HG03460 (cell line): ENCODE measurements around the gene DCXR.

ENCODE experiments used
- ATAC-seq: cut with Tn5 transposase; IDR thresholded peaks from one replicate; pipeline ENCODE4 v1.9.1; 2021; ENCODE audit not compliant: unreplicated experiment

DCXR gene

DNA sequence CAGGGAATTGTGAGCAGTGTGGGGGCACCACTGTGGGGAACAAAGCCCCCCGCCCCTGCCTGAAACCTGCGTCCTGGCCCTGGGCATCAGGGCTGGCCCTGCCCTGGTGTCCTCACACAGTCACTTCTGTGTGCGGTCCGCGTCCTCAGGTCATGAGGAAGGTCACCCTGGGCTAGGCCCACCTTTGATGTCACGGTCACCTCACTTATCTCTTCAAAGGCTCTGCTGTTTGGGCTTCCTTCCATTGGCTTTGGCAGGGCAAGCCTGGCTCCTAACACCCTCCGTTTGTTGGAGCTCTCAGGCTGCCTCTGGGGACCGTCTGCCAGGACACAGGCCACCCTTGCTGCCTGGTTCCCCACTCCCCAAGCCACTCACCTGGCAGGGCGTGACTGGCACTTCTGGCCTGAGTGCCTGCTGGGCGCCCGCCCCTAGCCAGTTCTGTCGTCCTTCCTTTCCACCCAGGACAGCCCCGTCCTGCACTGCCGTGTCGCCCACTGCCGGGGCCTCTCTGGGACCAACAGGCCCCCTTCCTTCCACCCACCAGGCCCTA, 23.6 kb downstream of the DCXR start:
- ATAC-seq = no peak

- ATAC-seq = no peak
These were observed 24.2 kb downstream of the DCXR start for GRCh38 chr17:82013341-82013740.

DNA sequence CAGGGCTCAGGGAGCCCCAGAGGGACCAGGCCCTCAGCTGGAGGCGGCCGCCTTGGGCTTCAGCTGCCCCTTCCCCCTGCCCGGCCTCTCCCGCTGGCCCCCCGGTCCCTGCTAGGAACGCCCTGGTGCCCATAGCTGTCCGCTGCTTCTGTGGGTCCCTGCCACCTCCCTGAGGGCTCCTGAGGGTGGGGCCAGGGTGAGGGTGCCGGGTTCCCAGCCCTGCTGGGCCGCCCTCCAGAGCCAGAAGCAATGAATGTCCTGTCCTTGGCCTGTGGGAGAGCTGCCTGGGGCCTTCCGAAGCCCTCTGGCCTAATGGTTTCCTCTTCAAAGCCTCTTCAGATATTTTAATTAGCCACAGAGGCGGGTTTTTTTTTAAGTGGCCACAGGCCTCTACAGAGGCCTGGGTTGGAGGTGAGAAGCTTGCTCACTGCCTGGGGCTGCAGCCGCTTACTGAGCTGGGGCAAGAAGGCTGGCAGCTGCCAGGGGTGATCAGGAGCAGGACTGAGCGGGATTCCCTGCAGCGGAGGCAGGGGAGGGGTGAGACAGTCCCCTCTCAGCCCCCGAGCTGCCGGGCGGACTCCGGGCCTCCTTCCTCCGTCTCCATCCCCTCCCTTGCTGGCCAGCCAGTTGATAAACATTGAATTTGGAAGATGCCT, 24.7 kb downstream of the DCXR start:
- ATAC-seq = no peak

- no peak for ATAC-seq
These were observed 25.2 kb downstream of the DCXR start for GRCh38 chr17:82012261-82012639.

GRCh38 chr17:82011617-82012187, 25.8 kb downstream of the DCXR start:
- ATAC-seq = no peak

GRCh38 chr17:82010575-82011525, 26.6 kb downstream of the DCXR start:
- no peak for ATAC-seq

DNA sequence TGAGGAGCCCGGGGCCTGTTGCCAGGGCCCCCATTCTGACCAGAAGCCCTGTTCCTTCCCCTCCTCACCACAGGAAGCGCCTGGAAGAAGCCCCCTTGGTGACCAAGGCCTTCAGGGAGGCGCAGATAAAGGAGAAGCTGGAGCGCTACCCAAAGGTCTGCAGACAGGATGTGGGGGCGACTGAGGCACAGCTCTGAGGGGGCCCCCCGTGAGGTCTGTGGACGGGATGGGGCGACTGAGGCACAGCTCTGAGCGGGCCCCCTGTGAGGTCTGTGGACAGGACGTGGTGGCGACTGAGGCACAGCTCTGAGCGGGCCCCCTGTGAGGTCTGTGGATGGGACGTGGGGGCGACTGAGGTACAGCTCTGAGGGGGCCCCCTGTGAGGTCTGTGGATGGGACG, 28.1 kb downstream of the DCXR start:
- no peak for ATAC-seq

DNA sequence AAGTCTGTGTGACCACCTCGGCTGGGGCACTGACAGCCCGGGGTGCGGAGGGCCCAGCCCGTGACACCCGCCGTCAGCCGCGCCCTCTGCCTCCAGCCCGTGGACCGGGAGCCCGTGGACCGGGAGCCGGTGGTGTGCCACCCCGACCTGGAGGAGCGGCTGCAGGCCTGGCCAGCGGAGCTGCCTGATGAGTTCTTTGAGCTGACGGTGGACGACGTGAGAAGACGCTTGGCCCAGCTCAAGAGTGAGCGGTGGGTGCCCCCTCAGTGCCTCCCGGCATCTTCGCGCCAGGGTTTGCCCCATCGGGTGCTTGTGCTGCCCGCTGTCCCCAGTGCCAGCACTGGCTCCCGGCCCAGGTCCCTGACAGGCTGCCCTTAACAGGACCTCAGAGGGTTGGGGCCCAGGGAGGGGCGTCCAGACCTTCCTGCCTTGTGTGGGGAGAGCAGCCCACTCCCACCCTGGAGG, 28.5 kb downstream of the DCXR start:
- no peak for ATAC-seq

GRCh38 chr17:82008258-82008940, 29.1 kb downstream of the DCXR start:
- ATAC-seq = no peak

GRCh38 chr17:82007495-82008257, 29.8 kb downstream of the DCXR start:
- no peak for ATAC-seq

DNA sequence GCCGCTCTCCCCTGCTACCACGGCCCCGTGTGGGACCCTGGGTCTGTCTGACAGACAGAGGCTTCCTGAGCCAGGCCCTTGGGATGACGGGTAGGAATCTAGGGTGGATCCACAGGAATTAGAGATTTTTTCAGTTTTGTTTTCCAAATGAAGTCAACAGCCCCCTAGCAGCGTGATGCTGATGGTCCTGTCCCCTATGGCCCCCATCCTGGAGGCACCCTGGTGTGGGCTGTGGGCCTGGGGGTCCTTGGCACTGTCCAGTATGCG, 30.3 kb downstream of the DCXR start:
- ATAC-seq = no peak

DNA sequence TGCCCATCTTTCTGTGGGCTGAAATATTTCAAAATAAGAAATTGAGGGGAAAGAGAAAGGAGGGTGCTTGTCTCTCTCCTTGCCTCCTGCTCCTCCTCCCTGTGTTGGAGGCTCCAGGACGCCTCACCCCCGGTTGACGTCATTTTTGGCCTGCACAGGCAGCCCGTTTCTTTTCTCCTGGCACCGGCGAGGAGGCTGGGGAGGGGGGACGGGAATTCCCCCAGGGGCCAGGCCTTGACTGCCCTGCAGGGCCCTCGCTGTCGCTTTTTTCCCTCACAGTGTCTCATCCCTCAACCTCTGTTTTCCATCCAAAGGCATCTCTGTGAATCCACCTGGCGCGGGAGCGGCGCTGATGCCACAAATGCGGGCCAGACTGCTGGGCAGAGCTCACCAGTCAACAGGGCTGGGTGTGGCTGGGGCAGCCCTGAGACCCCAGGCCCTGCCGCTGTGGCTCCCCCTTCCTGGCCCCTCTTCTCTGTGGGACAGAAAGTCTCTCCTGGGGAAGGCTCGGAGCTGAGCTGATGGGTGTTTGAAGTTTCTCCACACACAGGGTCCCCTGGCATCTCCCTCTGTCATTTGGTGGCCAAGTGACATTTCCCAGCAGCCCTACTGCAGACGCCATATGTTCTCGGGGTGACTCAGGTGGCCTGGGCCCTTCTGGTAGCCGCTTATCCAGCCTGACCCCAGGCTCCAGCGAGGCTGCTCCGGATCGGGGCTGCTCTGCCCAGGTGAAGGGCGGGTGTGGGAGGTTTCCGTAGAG, 30.8 kb downstream of the DCXR start:
- ATAC-seq = no peak

DNA sequence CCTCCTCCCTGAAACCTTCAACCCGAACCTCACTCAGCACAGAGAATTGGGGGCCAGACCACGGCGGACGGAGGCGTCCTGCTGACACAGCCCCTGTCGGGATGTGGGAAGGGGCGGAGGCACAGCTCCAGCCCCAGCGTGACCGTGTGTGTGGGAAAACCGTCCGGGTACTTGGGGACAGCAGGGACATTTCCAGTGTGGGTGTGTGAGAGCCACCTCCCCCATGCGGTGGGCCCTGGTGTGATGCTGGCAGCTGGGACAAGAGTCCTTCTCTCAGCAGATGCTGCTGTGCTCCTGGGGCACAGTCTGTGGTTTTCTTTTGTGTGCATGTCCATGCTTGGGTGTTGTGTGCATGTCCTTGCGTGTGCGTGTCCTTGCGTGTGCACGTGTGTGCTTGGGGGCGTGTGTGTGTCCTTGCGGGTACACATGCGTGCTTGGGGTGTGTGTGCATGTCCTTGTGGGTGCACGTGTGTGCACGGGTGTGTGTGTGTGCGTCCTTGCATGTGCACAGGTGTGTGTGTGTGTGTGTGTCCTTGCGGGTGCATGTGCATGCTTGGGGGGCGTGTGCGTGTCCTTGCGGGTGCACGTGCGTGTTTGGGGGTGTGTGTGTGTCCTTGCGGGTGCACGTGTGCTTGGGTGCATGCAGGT, 31.7 kb downstream of the DCXR start:
- ATAC-seq = no peak

- no peak for ATAC-seq
These were observed 32.7 kb downstream of the DCXR start for GRCh38 chr17:82004517-82005455.

GRCh38 chr17:82003411-82004381, 33.8 kb downstream of the DCXR start:
- no peak for ATAC-seq

GRCh38 chr17:82001571-82002056, 35.9 kb downstream of the DCXR start:
- ATAC-seq = no peak
